ENCODE results near the gene TPRG1.

The TPRG1 gene

GRCh38 chr3:189286188-189286587 is 114.4 kb downstream of the TPRG1 start:
- DNase-seq, result no peak

GRCh38 chr3:189286916-189287315 is 115.1 kb downstream of the TPRG1 start:
- DNase-seq, result no peak

- DNase-seq, result no peak
Measured at GRCh38 chr3:189288348-189289235, 116.8 kb downstream of the TPRG1 start.

GRCh38 chr3:189289251-189289650 is 117.5 kb downstream of the TPRG1 start:
- no peak for DNase-seq

GRCh38 chr3:189292667-189293484 is 121.1 kb downstream of the TPRG1 start:
- DNase-seq, result no peak

GRCh38 chr3:189294649-189295048 is 122.9 kb downstream of the TPRG1 start:
- no peak for DNase-seq

GRCh38 chr3:189295089-189295488 is 123.3 kb downstream of the TPRG1 start:
- DNase-seq, result no peak

GRCh38 chr3:189297932-189298331 is 126.2 kb downstream of the TPRG1 start:
- no peak for DNase-seq

- DNase-seq, result peak; percentile 26
Measured at GRCh38 chr3:189298469-189299375, 127.0 kb downstream of the TPRG1 start.

GRCh38 chr3:189300345-189300744 is 128.6 kb downstream of the TPRG1 start:
- no peak for DNase-seq

GRCh38 chr3:189301479-189301878 is 129.7 kb downstream of the TPRG1 start:
- no peak for DNase-seq

GRCh38 chr3:189303584-189303983 is 131.8 kb downstream of the TPRG1 start:
- DNase-seq, result no peak

GRCh38 chr3:189304465-189305351 is 132.9 kb downstream of the TPRG1 start:
- DNase-seq, result peak; percentile 48

- no peak for DNase-seq
Measured at GRCh38 chr3:189305412-189305811, 133.6 kb downstream of the TPRG1 start.

- DNase-seq, result no peak
Measured at GRCh38 chr3:189307963-189308362, 136.2 kb downstream of the TPRG1 start.

GRCh38 chr3:189308608-189309007 is 136.8 kb downstream of the TPRG1 start:
- DNase-seq, result no peak

GRCh38 chr3:189309400-189309975 is 137.7 kb downstream of the TPRG1 start:
- no peak for DNase-seq

- no peak for DNase-seq
Measured at GRCh38 chr3:189311521-189311920, 139.8 kb downstream of the TPRG1 start.

- DNase-seq, result no peak
Measured at GRCh38 chr3:189312866-189313265, 141.1 kb downstream of the TPRG1 start.

GRCh38 chr3:189316296-189317019 is 144.7 kb downstream of the TPRG1 start:
- DNase-seq, result no peak

- no peak for DNase-seq
Measured at GRCh38 chr3:189317911-189318310, 146.1 kb downstream of the TPRG1 start.

All from activated CD4-positive, alpha-beta T cell treated with anti-CD3 and anti-CD28 coated beads for 48 hours (primary cell).